HG02623 (cell line): ENCODE measurements around the gene RFX6.

Experiments
- ATAC-seq: cut with Tn5 transposase; IDR thresholded peaks from one replicate; pipeline ENCODE4 v1.9.1; 2021; ENCODE audit warnings: moderate library complexity; ENCODE audit not compliant: unreplicated experiment

Gene RFX6

GRCh38 chr6:116894669-116895068 is 17.6 kb downstream of the RFX6 start:
- ATAC-seq = no peak

GRCh38 chr6:116895935-116896334 is 18.9 kb downstream of the RFX6 start:
- no peak for ATAC-seq

- no peak for ATAC-seq
Measured at GRCh38 chr6:116902634-116903033, 25.6 kb downstream of the RFX6 start.

DNA sequence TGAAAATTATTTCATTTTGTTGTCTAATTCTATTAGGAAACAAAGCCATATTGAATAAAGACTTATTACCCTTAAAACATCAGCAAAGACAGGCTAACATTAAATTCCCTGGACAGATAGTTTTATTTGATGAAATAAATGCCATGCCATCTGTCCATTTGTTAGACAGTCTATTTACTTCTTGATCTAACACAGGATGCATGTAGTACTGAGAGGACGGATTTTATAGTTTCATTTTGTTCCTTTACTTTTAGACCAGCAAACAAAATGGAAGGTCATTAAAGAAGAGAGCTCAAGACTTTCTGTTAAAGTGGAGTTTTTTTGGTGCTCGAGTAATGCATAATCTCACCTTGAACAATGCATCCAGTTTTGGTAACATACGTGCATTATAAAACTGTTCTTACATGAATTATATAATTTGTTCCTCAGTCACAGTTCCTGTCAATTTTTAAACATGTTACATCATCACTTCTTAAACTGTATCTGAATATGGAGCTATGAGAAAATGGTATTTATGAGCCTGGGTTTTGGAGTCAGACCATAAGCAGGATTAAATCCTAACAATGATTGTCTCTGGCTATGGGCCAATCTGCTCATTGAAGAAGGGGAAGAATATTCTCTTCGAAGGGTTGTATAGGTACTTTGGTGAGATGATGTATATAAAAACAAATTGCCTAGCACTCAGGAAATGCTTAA is 46.0 kb downstream of the RFX6 start:
- ATAC-seq = no peak

GRCh38 chr6:116924245-116924644 is 47.2 kb downstream of the RFX6 start:
- ATAC-seq = no peak

DNA sequence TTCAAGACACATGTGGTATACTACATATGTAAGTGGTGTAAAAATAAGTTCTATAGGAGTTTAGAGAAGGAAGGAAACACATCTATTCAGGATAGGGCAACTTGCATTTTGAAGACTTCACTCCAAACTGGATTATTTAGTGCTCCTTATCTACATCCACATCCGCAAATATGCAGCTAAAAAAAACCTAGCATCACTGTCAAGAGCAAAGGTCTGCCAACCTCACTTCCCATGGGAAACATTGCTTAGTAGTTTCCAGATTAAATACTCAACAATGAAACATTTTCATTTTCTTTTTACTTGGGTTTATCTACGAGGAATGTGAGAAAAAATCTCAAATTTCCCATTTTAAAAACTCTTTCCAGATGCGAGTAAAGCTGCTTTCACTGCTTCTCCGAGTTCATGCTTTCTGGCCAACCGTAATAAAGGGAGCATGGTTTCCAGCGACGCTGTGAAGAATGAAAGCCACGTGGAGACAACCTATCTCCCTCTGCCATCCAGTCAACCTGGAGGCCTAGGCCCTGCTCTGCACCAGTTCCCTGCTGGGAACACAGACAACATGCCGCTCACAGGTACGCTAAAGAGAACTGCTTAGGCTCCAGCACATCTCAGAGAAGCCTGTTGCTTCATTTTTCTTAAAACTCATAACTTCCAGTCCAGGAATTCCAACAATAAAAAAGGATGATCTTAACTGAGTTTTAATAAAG is 48.2 kb downstream of the RFX6 start:
- no peak for ATAC-seq

DNA sequence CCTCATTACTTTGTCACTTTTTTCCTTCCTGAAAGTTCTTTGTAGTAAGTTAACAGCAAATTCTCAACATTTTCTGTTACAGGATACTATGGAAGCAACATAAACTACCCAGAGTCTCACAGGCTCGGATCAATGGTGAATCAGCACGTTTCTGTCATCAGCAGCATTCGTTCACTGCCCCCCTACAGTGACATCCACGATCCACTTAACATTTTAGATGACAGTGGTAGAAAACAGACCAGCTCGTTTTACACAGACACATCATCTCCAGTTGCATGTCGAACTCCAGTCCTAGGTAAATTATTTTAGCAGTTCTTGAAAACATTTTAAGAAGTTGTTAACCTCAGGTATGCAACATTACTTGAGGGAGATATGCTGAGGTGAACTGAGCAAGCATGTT is 51.6 kb downstream of the RFX6 start:
- no peak for ATAC-seq

- no peak for ATAC-seq
Measured at GRCh38 chr6:116929825-116930224, 52.8 kb downstream of the RFX6 start.

GRCh38 chr6:116931456-116931855 is 54.4 kb downstream of the RFX6 start:
- ATAC-seq = no peak

DNA sequence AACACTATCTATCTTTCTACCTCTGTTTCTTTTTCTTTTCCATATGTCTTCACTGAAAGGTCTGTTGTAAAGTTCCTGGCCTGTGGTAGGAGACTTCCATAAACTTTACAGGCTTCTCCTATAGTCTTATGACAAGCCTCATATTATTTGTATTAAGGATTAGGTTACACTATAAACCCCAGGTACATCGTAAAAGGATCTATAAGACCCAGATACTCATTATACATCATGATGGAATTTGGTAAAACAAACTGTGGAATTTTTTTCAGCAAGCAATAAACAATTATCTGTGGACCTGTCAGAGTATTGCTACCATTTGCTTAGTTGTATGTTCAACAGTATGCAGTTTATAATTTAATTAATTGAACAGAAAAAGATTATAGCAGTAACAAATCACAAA is 55.5 kb downstream of the RFX6 start:
- ATAC-seq = no peak

- ATAC-seq = no peak
Measured at GRCh38 chr6:116933485-116933884, 56.4 kb downstream of the RFX6 start.

DNA sequence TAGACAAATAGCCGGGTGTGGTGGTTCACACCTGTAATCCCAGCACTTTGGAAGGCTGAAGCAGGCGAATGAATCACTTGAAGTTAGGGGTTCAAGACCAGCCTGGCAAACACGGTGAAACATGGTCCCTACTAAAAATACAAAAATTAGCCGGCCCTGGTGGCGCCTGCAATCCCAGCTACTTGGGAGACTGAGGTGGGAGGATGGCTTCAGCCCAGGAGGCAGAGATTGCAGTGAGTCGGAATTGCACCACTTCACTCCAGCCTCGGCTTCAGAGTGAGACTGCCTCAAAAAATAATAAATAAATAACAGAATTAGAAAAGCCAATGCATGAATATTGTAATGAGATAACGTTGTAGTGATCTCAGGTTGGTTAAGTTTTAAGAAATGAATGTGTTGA is 61.3 kb downstream of the RFX6 start:
- ATAC-seq = no peak

- no peak for ATAC-seq
Measured at GRCh38 chr6:116941727-116942126, 64.7 kb downstream of the RFX6 start.

DNA sequence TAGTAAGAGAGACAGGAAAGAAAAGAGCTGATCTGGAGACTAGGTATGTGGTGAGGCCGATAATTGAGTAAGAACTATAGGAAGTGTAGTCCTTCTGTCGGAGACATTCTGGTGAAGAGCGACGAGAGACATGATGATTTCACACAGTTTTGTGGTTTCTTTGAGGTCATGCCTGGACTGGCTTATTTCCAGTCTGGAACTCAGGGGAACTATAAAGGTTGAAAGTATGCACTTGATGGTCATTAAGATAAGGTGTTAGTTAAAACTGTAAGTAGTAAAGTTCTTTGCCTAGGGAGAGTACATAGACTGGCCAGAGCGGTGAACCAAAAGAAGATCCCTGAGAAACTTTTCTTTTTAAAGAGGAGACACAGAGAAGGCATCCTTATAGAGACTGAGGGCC is 68.8 kb downstream of the RFX6 start:
- no peak for ATAC-seq

- ATAC-seq = no peak
Measured at GRCh38 chr6:116948533-116949304, 71.7 kb downstream of the RFX6 start.

DNA sequence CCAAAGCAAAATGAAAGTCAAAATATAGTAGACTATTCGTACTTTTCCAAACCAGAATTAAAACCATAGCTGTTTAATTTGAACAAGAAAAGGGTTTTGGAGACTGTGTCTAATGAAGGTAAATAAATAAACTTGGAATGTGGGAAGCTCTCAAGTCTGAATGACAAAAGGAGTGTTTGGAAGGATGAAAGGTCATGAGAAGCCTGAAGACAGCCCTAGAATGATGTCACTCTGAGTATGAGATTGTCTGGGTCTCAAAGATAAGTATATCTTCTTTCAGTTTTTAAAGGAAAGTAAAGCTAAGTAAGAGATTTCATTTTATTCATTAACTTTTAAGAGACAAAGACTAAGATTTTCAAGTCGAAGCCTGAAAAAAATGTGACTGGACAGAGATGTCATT is 72.9 kb downstream of the RFX6 start:
- ATAC-seq = no peak

DNA sequence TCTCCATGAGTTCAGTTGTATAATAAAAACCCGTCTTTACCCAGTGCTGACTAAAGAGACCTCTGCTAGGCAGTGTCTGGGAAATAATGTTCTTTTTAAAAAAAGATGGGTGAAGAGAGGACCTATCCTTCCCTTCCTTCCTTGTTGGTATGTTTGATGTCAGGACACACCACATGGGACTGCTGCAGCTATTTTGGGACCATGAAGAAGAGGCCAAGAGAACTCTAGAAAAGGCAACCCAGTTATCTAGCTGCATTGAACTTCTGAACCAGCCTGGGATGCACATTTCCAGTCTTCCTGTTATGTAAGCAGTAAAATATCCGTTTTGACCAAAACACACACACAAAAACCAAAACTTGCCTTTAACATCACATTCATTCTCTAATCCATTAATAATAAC is 77.3 kb downstream of the RFX6 start:
- ATAC-seq = no peak

- no peak for ATAC-seq
Measured at GRCh38 chr6:116954938-116955337, 77.9 kb downstream of the RFX6 start.

DNA sequence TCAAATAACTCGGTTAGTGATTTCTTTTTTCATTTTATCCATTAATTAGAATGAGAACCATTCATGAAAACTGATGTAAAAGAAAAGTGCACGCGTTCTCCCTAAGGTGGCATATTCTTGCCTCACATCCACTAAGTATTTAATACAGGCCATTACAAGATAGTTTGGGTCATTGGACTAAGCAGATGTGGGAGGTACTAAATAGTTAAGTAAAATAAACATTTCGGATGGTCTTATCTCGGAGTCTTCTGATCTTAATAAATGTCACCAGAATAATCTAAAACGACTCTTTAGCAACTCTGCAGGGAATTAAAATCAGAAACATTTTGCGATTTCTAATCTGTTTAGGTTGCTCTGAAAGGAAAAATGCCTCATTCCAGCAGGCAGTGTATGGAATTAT is 78.7 kb downstream of the RFX6 start:
- no peak for ATAC-seq

DNA sequence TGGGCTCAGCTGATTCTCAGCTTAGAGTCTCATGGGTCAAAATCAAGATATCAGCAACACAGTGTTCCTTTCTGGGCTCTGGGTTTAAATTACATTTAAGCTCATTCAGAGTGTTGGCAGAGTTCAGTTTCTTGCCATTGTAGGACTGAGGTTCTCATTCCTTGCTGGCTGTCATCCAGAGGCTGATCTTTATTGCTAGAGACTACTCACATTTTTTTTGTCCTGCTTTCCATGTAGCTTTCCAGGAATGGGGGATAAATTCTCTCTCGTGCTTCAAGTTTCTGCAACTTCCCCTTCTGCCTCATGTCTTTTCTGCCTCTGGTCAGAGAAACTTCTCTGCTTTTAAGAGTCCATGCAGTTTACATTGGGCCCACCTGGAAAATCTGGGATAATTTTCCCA is 86.9 kb downstream of the RFX6 start:
- ATAC-seq = no peak

GRCh38 chr6:116966675-116967576 is 89.9 kb downstream of the RFX6 start:
- ATAC-seq = no peak
